Measurements from ENCODE around the gene ASCC3. TPM values are rescaled to one million over a fixed set of nuclear protein-coding genes. Genes with fewer than 3 reads are reported as not detected.

The ASCC3 gene
- total RNA-seq, 1 experiment from 2014 or later = 48.2 TPM

DNA sequence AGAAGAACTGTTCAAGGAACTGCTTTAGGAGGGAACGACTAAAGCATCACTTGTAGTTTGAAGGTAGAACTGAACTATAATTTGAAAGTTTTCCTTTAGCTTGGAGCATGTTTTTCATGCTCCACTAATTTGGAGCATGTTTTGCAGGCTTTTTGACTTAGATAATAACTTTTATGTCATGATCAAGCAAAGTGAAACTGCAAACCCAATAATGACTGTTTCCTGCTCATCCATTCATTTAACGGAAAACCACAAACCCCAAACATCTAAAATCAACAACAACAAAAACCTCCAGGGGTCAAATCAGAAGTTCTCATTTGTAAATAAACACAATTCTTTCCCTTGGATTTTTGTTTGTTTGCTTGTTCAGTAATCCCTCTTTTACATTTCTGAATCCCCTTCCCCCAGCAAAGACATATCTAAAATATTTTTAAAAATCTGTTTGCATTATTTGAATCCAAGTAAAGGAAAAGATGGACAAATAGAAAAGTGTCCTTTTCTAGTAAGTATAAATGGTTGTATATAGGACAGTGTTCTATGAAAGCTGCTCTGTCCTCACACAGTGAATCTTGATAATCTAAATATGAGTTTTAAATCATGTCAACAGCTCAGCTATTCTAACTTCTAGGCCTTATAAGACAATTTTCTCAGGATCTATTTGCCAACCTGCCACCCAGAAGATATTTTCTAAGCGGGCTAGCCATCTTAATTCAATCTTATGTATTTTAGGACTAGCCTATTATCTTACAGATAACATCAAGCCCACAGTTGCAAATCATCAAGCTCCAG, 419.0 kb downstream of the ASCC3 start:
- H3K4me1 Mint-ChIP-seq (ENCODE audit: low read depth, unreplicated experiment) = no peaks in the 10 kb centered on the region
- no peaks in the 10 kb centered on the region for H3K9me3 Mint-ChIP-seq (ENCODE audit: unreplicated experiment)
- H3K9me3 ChIP-seq = no peaks in the 10 kb centered on the region
- no peak overlapping the region for H3K27ac Mint-ChIP-seq (ENCODE audit: unreplicated experiment)
- H3K4me3 Mint-ChIP-seq (ENCODE audit: unreplicated experiment) = peak overlapping the region; percentile 68
- no peak overlapping the region for H3K4me3 ChIP-seq (ENCODE audit: low read depth, low read length)
- ChIA-PET CTCF (no interaction called here), POLR2A (no interaction called here)
- H3K27me3 ChIP-seq (replicated peaks; ENCODE audit: control insufficient read depth, insufficient read depth, low read length) = no peaks in the 10 kb centered on the region
- BruUV-seq (replicated peaks) = no TSS peak
- H3K36me3 Mint-ChIP-seq (ENCODE audit: insufficient read depth, unreplicated experiment) = no peaks in the 10 kb centered on the region
- no peaks in the 10 kb centered on the region for H3K4me1 ChIP-seq
- TF ChIP-seq, protein P1, sequence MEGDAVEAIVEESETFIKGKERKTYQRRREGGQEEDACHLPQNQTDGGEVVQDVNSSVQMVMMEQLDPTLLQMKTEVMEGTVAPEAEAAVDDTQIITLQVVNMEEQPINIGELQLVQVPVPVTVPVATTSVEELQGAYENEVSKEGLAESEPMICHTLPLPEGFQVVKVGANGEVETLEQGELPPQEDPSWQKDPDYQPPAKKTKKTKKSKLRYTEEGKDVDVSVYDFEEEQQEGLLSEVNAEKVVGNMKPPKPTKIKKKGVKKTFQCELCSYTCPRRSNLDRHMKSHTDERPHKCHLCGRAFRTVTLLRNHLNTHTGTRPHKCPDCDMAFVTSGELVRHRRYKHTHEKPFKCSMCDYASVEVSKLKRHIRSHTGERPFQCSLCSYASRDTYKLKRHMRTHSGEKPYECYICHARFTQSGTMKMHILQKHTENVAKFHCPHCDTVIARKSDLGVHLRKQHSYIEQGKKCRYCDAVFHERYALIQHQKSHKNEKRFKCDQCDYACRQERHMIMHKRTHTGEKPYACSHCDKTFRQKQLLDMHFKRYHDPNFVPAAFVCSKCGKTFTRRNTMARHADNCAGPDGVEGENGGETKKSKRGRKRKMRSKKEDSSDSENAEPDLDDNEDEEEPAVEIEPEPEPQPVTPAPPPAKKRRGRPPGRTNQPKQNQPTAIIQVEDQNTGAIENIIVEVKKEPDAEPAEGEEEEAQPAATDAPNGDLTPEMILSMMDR (IDR thresholded peaks at IDR 0.05; ENCODE audit: insufficient read depth in 1 of 2, low read depth in 1 of 2, low read length in 1 of 2, severe bottlenecking in 1 of 2, unreplicated experiment in 1 of 2) = no peak
- H3K27me3 Mint-ChIP-seq (ENCODE audit: insufficient read depth, unreplicated experiment) = no peaks in the 10 kb centered on the region
- no peaks in the 10 kb centered on the region for H3K36me3 ChIP-seq (ENCODE audit: control insufficient read depth, insufficient read depth, low read length)
- intact Hi-C loops (cut with micrococcal nuclease; ENCODE audit: unreplicated experiment) = no loop called here
- no peak for DNase-seq

DNA sequence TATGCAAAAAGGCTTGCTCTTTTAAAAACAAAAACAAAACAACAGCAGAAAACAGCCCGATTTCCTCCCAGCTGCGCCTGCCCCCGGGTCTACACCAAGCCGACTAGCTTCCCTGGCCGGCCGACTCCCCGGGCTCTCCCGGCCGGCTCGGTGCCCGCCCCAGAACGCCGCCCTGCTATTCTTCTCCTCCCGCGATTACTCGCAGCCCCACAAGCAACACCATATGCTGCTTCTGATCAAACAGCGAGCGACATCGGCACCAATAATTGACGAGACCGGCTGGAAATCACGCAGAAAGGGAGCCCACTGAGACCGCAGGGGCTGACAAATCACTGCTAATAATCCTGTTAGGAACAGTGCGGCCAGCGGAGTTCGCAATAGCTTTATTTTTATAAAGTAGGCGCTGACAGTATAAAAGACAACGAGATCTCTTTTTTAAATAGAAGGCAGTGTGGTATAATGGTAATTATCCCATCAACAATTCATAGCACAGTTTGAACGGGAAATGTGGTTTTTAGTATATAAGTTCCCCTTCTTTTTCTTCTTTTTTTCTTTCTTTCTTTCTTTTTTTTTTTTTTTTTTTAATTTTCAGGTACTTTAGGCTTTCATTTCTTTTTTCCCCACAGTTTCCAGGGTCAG, 419.7 kb downstream of the ASCC3 start:
- ChIA-PET CTCF (interaction anchor here (1.2 to 1.4 kb wide), 2 partner anchors 24 to 285 kb away, joined by 4 to 5 read pairs; no protein-coding TSS in a partner anchor), POLR2A (no interaction called here)
- Mint-ChIP-seq H3K36me3 (ENCODE audit: insufficient read depth, unreplicated experiment) (no peaks in the 10 kb centered on the region), H3K9me3 (ENCODE audit: unreplicated experiment) (no peaks in the 10 kb centered on the region), H3K27ac (ENCODE audit: unreplicated experiment) (no peak overlapping the region), H3K4me3 (ENCODE audit: unreplicated experiment) (peak overlapping the region; percentile 68), H3K4me1 (ENCODE audit: low read depth, unreplicated experiment) (no peaks in the 10 kb centered on the region), H3K27me3 (ENCODE audit: insufficient read depth, unreplicated experiment) (no peaks in the 10 kb centered on the region)
- peak overlapping the region; percentile 26 for H3K4me3 ChIP-seq (ENCODE audit: low read depth, low read length)
- peak in 1 of 2 experiments; percentile 24 for DNase-seq
- intact Hi-C loops (cut with micrococcal nuclease; ENCODE audit: unreplicated experiment) = no loop called here
- H3K27me3 ChIP-seq (replicated peaks; ENCODE audit: control insufficient read depth, insufficient read depth, low read length) = no peaks in the 10 kb centered on the region
- no peaks in the 10 kb centered on the region for H3K4me1 ChIP-seq
- H3K9me3 ChIP-seq = no peaks in the 10 kb centered on the region
- H3K36me3 ChIP-seq (ENCODE audit: control insufficient read depth, insufficient read depth, low read length) = no peaks in the 10 kb centered on the region
- BruUV-seq (replicated peaks) = no TSS peak
- TF ChIP-seq, protein P1 (IDR thresholded peaks at IDR 0.05; ENCODE audit: insufficient read depth in 1 of 2, low read depth in 1 of 2, low read length in 1 of 2, severe bottlenecking in 1 of 2, unreplicated experiment in 1 of 2) = no peak

DNA sequence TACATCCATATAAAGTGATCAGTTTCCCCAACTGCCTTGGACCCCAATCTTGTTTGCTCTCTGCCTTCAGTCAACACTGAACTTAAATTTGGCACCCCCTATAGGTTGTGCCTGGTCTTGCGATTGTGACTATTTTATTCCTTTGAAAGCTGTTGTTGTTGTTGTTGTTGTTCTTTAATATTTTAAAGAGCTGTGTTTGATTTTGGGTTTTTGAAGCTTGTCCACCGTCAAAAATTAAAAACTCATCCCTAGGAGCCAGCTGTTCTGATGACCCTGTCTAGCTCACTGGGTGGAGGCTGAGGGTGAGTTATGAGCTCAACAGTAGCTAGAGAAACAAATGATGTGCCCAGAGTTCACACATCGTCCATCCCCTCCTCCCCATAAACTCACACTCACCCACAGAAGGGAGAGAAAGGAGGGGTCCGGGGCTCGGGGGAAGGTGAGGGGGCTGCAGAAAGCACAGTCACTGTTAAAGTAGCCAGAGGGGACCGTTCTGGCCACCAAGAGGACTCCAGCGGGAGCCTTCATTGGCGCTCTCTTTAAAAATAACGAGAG, 420.4 kb downstream of the ASCC3 start:
- no peaks in the 10 kb centered on the region for H3K36me3 Mint-ChIP-seq (ENCODE audit: insufficient read depth, unreplicated experiment)
- no peak overlapping the region for H3K27ac Mint-ChIP-seq (ENCODE audit: unreplicated experiment)
- H3K4me3 ChIP-seq (ENCODE audit: low read depth, low read length) = no peak overlapping the region; the same call in 1 of the 2 replicates
- peak overlapping the region; percentile 68 for H3K4me3 Mint-ChIP-seq (ENCODE audit: unreplicated experiment)
- ChIA-PET POLR2A (no interaction called here), CTCF (interaction anchor here (0.7 to 1.4 kb wide), 3 partner anchors 24 to 420 kb away, joined by 3 to 5 read pairs (median 4); no protein-coding TSS in a partner anchor)
- BruUV-seq (replicated peaks) = no TSS peak
- H3K27me3 ChIP-seq (replicated peaks; ENCODE audit: control insufficient read depth, insufficient read depth, low read length) = no peaks in the 10 kb centered on the region
- intact Hi-C loops (cut with micrococcal nuclease; ENCODE audit: unreplicated experiment) = no loop called here
- DNase-seq = no peak
- H3K4me1 Mint-ChIP-seq (ENCODE audit: low read depth, unreplicated experiment) = no peaks in the 10 kb centered on the region
- no peaks in the 10 kb centered on the region for H3K4me1 ChIP-seq
- H3K27me3 Mint-ChIP-seq (ENCODE audit: insufficient read depth, unreplicated experiment) = no peaks in the 10 kb centered on the region
- no peaks in the 10 kb centered on the region for H3K9me3 ChIP-seq
- peaks cover 1% of the 10 kb centered on the region for H3K9me3 Mint-ChIP-seq (ENCODE audit: unreplicated experiment)
- no peaks in the 10 kb centered on the region for H3K36me3 ChIP-seq (ENCODE audit: control insufficient read depth, insufficient read depth, low read length)
- TF ChIP-seq, protein P1 (IDR thresholded peaks at IDR 0.05; ENCODE audit: insufficient read depth in 1 of 2, low read depth in 1 of 2, low read length in 1 of 2, severe bottlenecking in 1 of 2, unreplicated experiment in 1 of 2) = peak; percentile 16 to 64

All from Caco-2 (cell line).